WTC11 (cell line): ENCODE results near the gene PACS1. TPM values are rescaled to one million over a fixed set of nuclear protein-coding genes. Genes with fewer than 3 reads are reported as not detected.

Experiments
- ATAC-seq: fragments of 200-7000 bp; cut with Tn5 transposase; 2 replicates; pipeline ENCODE4 v1.10.0; 2021; ENCODE audit warnings: mild to moderate bottlenecking, moderate library complexity
- CTCF ChIA-PET: fragments of 300-600 bp; sonication (Branson Sonifier 250); formaldehyde crosslinking; loops from one replicate; lab custom pipeline; 2021; ENCODE audit warnings: antibody characterized with exemption; lab: Charles Lee
- POLR2A ChIA-PET: fragments of 350-600 bp; sonication (Branson Sonifier 250); formaldehyde crosslinking; loops from one replicate; lab custom pipeline; 2021; ENCODE audit warnings: antibody characterized with exemption; lab: Charles Lee
- DNase-seq: peaks from one replicate; pipeline ENCODE4 v3.0.0; 2021; ENCODE audit warnings: low spot score
- H3K27ac Mint-ChIP-seq: 2 replicates; pipeline ENCODE4 v1.8.0; 2021; ENCODE audit warnings: mixed read lengths
- H3K27me3 Mint-ChIP-seq: 2 replicates; pipeline ENCODE4 v1.8.0; 2021; ENCODE audit warnings: low read depth, mild to moderate bottlenecking, moderate library complexity, mixed read lengths
- H3K36me3 Mint-ChIP-seq: 2 replicates; pipeline ENCODE4 v1.8.0; 2021; ENCODE audit warnings: mixed read lengths
- H3K4me1 Mint-ChIP-seq: 2 replicates; pipeline ENCODE4 v1.8.0; 2022; ENCODE audit warnings: mixed read lengths
- H3K4me3 Mint-ChIP-seq: 2 replicates; pipeline ENCODE4 v1.8.0; 2021; ENCODE audit warnings: mild to moderate bottlenecking, moderate library complexity, mixed read lengths
- H3K9me3 Mint-ChIP-seq: 2 replicates; pipeline ENCODE4 v1.8.0; 2021; ENCODE audit warnings: mixed read lengths
- ATF1 ChIP-seq: sonication (generic); formaldehyde crosslinking; IDR thresholded peaks from 2 replicates; pipeline ENCODE4 v1.8.1; 2023; ENCODE audit warnings: mild to moderate bottlenecking, moderate library complexity, missing genetic modification reagents
- ELF4 ChIP-seq: sonication (generic); formaldehyde crosslinking; IDR thresholded peaks from 2 replicates; pipeline ENCODE4 v1.8.1; 2022; ENCODE audit warnings: low read depth, mild to moderate bottlenecking, moderate library complexity, missing genetic modification reagents
- ESRRA ChIP-seq: sonication (generic); formaldehyde crosslinking; IDR thresholded peaks from 2 replicates; pipeline ENCODE4 v1.8.1; 2022; ENCODE audit warnings: mild to moderate bottlenecking, missing genetic modification reagents, borderline replicate concordance
- FOXJ3 ChIP-seq: sonication (generic); formaldehyde crosslinking; IDR thresholded peaks from 2 replicates; pipeline ENCODE4 v1.9.0; 2021; ENCODE audit warnings: missing genetic modification reagents, mild to moderate bottlenecking, borderline replicate concordance
- FOXP1 ChIP-seq: sonication (generic); formaldehyde crosslinking; IDR thresholded peaks from 2 replicates; pipeline ENCODE4 v1.8.0; 2022; ENCODE audit warnings: missing genetic modification reagents, mild to moderate bottlenecking, moderate library complexity, borderline replicate concordance
- GTF2I ChIP-seq: fragments of 250-450 bp; sonication (Bioruptor Pico); conservative IDR thresholded peaks from 2 replicates; pipeline ENCODE4 v1.4.0; 2021; ENCODE audit warnings: mild to moderate bottlenecking
- NR2C2 ChIP-seq: sonication (generic); formaldehyde crosslinking; IDR thresholded peaks from 2 replicates; pipeline ENCODE4 v1.8.0; 2022; ENCODE audit warnings: mild to moderate bottlenecking, missing genetic modification reagents
- RELA ChIP-seq: sonication (generic); formaldehyde crosslinking; IDR thresholded peaks from 2 replicates; pipeline ENCODE4 v1.8.1; 2022; ENCODE audit warnings: missing genetic modification reagents, mild to moderate bottlenecking, borderline replicate concordance
- TP53 ChIP-seq: sonication (generic); formaldehyde crosslinking; IDR thresholded peaks from 2 replicates; pipeline ENCODE4 v1.8.1; 2023; ENCODE audit warnings: mild to moderate bottlenecking, missing genetic modification reagents
- ZNF138 ChIP-seq: sonication (generic); formaldehyde crosslinking; conservative IDR thresholded peaks from 2 replicates; pipeline ENCODE4 v1.8.1; 2022; ENCODE audit warnings: mild to moderate bottlenecking, moderate library complexity, missing genetic modification reagents
- ZNF219 ChIP-seq: sonication (generic); formaldehyde crosslinking; IDR thresholded peaks from 2 replicates; pipeline ENCODE4 v1.8.0; 2023; ENCODE audit warnings: missing genetic modification reagents, mild to moderate bottlenecking, borderline replicate concordance
- total RNA-seq: library from RNA; stranded (reverse); gene quantifications from 3 replicates; pipeline ENCODE4 v1.2.3, GENCODE V29; 2021
- TF ChIP-seq, protein P1 (sequence below): fragments of 250-450 bp; sonication (Bioruptor Pico); IDR thresholded peaks from 2 replicates; pipeline ENCODE4 v1.9.0; 2021; ENCODE audit warnings: mild to moderate bottlenecking, borderline replicate concordance
- TF ChIP-seq, protein P2 (sequence below): fragments of 250-450 bp; sonication (Bioruptor Pico); IDR thresholded peaks from 2 replicates; pipeline ENCODE4 v1.8.0; 2021; ENCODE audit warnings: mild to moderate bottlenecking
- TF ChIP-seq, protein P3 (sequence below): sonication (generic); formaldehyde crosslinking; IDR thresholded peaks from 2 replicates; pipeline ENCODE4 v1.8.0; 2022; ENCODE audit warnings: mild to moderate bottlenecking, missing genetic modification reagents
- TF ChIP-seq, protein P4 (sequence below): sonication (generic); formaldehyde crosslinking; IDR thresholded peaks from 2 replicates; pipeline ENCODE4 v1.8.0; 2023; ENCODE audit warnings: mild to moderate bottlenecking, missing genetic modification reagents
- TF ChIP-seq, protein P5 (sequence below): sonication (generic); formaldehyde crosslinking; conservative IDR thresholded peaks from 2 replicates; pipeline ENCODE4 v1.8.1; 2022; ENCODE audit warnings: mild to moderate bottlenecking, missing genetic modification reagents

PACS1 gene
- total RNA-seq, 1 experiment from 2014 or later, result 34.8 TPM

DNA sequence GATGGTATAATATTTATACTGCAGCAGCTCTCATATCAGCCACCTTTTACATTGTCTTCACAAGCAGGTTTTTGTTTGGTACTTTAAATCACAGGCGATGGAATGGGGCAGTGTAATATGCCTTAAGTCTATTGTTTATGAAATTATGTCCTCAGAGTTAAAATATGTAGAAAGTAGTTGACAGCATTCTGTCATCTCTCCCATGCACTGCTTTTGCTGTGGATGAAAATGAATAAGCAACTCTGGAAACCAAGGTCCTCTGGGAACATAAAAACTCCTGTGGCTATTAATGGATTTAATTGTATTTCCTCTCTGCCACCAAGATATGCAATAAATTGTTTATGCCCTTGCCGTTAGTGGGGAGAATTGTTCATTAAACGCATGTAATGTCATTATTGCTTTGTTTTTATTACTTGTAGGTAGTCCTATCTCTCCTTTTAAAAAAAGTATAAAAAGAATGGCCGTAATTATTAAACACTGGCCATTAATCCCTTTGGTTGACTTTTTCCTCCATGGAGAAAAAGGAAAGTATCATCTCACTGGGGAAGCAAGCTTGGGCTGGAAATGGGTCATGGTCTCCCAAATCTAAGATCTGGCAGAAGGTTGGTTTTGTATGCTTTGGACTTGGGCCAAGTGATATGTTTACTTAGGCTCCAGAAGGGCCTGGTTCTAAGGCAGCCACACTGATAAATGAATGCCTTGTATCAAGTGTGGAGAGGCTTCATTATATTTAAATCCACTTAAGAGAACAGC, 13.1 kb downstream of the PACS1 start (continued):
- no peak for TF ChIP-seq FOXP1 (CRISPR knock-in tag)

DNA sequence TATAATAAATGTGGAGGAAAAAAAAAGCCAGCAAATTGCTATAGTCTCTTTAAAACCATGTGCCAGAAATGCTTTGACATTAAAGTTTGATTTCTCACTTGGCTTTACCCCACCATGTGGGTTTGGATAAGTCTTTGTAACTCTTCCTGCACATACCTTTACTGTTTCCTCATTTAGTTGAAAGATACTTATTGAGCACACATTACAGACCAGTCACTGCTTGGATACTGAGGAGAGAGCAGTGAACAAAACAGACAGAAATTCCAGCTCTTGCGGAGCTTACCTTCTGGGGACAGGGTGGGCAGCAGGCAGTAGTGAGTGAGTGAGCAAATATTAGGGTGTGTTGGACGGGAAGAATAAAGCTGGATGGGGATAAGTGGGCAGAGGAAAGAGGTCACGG, 13.7 kb downstream of the PACS1 start:
- no peak for ATAC-seq
- Mint-ChIP-seq H3K4me3 (no peak overlapping the region), H3K27ac (peak overlapping the region; percentile 14; the same call in 1 of the 2 replicates), H3K27me3 (no peaks in the 10 kb centered on the region), H3K4me1 (no peaks in the 10 kb centered on the region), H3K9me3 (no peaks in the 10 kb centered on the region), H3K36me3 (no peaks in the 10 kb centered on the region)
- ChIA-PET CTCF (interaction anchor here (1.0 to 1.1 kb wide), 2 partner anchors 139 to 175 kb away, joined by 3 to 4 read pairs; no protein-coding TSS in a partner anchor), POLR2A (interaction anchor here (0.6 kb wide), 1 partner anchor 551 kb away, joined by 5 read pairs; no protein-coding TSS in a partner anchor)
- no peak for TF ChIP-seq FOXP1 (CRISPR knock-in tag)
- TF ChIP-seq ATF1 (CRISPR knock-in tag), result no peak
- TF ChIP-seq FOXJ3, result no peak
- no peak for TF ChIP-seq ELF4
- no peak for TF ChIP-seq TP53 (CRISPR knock-in tag)
- DNase-seq, result no peak

DNA sequence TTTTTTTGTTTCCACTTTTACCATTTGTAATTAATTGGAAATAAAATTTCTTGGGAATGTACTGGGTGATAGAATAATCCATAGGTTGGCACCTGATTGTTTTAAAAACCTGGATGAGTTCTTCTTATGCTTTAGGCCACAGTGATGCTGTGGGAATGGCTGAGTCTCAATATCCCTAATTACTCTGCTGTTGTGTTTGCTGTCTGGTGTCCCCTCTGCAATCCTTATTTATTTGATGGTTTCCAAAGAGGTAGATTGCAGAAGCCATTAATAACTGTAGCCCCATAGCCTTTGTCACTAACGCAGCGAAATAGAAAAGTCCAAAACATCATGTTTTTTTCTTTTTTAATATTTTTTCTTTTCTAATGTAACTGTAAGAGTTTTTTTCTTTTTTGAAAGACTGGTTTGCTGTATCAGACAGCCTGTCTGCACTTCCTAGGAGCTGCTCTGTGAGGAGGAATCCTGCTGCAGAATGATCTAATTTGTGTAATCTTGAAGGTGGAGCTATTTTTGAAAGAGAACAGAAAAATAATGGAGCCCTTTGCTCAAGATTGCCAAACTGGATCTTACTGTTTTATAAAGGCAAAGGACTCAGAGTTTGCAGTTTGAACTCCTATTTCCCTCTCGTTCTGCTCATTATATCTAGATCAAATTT, 14.9 kb downstream of the PACS1 start:
- Mint-ChIP-seq H3K9me3 (no peaks in the 10 kb centered on the region), H3K27ac (no peak overlapping the region)
- TF ChIP-seq, protein P1, sequence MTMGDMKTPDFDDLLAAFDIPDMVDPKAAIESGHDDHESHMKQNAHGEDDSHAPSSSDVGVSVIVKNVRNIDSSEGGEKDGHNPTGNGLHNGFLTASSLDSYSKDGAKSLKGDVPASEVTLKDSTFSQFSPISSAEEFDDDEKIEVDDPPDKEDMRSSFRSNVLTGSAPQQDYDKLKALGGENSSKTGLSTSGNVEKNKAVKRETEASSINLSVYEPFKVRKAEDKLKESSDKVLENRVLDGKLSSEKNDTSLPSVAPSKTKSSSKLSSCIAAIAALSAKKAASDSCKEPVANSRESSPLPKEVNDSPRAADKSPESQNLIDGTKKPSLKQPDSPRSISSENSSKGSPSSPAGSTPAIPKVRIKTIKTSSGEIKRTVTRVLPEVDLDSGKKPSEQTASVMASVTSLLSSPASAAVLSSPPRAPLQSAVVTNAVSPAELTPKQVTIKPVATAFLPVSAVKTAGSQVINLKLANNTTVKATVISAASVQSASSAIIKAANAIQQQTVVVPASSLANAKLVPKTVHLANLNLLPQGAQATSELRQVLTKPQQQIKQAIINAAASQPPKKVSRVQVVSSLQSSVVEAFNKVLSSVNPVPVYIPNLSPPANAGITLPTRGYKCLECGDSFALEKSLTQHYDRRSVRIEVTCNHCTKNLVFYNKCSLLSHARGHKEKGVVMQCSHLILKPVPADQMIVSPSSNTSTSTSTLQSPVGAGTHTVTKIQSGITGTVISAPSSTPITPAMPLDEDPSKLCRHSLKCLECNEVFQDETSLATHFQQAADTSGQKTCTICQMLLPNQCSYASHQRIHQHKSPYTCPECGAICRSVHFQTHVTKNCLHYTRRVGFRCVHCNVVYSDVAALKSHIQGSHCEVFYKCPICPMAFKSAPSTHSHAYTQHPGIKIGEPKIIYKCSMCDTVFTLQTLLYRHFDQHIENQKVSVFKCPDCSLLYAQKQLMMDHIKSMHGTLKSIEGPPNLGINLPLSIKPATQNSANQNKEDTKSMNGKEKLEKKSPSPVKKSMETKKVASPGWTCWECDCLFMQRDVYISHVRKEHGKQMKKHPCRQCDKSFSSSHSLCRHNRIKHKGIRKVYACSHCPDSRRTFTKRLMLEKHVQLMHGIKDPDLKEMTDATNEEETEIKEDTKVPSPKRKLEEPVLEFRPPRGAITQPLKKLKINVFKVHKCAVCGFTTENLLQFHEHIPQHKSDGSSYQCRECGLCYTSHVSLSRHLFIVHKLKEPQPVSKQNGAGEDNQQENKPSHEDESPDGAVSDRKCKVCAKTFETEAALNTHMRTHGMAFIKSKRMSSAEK, result no peak
- TF ChIP-seq, protein P2, sequence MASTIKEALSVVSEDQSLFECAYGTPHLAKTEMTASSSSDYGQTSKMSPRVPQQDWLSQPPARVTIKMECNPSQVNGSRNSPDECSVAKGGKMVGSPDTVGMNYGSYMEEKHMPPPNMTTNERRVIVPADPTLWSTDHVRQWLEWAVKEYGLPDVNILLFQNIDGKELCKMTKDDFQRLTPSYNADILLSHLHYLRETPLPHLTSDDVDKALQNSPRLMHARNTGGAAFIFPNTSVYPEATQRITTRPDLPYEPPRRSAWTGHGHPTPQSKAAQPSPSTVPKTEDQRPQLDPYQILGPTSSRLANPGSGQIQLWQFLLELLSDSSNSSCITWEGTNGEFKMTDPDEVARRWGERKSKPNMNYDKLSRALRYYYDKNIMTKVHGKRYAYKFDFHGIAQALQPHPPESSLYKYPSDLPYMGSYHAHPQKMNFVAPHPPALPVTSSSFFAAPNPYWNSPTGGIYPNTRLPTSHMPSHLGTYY (CRISPR knock-in tag), result no peak
- no peak for TF ChIP-seq FOXJ3
- no peak for TF ChIP-seq FOXP1 (CRISPR knock-in tag)
- TF ChIP-seq, protein P3, sequence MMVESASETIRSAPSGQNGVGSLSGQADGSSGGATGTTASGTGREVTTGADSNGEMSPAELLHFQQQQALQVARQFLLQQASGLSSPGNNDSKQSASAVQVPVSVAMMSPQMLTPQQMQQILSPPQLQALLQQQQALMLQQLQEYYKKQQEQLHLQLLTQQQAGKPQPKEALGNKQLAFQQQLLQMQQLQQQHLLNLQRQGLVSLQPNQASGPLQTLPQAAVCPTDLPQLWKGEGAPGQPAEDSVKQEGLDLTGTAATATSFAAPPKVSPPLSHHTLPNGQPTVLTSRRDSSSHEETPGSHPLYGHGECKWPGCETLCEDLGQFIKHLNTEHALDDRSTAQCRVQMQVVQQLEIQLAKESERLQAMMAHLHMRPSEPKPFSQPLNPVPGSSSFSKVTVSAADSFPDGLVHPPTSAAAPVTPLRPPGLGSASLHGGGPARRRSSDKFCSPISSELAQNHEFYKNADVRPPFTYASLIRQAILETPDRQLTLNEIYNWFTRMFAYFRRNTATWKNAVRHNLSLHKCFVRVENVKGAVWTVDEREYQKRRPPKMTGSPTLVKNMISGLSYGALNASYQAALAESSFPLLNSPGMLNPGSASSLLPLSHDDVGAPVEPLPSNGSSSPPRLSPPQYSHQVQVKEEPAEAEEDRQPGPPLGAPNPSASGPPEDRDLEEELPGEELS (CRISPR knock-in tag), result no peak
- TF ChIP-seq, protein P4, sequence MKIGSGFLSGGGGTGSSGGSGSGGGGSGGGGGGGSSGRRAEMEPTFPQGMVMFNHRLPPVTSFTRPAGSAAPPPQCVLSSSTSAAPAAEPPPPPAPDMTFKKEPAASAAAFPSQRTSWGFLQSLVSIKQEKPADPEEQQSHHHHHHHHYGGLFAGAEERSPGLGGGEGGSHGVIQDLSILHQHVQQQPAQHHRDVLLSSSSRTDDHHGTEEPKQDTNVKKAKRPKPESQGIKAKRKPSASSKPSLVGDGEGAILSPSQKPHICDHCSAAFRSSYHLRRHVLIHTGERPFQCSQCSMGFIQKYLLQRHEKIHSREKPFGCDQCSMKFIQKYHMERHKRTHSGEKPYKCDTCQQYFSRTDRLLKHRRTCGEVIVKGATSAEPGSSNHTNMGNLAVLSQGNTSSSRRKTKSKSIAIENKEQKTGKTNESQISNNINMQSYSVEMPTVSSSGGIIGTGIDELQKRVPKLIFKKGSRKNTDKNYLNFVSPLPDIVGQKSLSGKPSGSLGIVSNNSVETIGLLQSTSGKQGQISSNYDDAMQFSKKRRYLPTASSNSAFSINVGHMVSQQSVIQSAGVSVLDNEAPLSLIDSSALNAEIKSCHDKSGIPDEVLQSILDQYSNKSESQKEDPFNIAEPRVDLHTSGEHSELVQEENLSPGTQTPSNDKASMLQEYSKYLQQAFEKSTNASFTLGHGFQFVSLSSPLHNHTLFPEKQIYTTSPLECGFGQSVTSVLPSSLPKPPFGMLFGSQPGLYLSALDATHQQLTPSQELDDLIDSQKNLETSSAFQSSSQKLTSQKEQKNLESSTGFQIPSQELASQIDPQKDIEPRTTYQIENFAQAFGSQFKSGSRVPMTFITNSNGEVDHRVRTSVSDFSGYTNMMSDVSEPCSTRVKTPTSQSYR (CRISPR knock-in tag), result no peak
- no peak for TF ChIP-seq ZNF138 (CRISPR knock-in tag)
- TF ChIP-seq, protein P5, sequence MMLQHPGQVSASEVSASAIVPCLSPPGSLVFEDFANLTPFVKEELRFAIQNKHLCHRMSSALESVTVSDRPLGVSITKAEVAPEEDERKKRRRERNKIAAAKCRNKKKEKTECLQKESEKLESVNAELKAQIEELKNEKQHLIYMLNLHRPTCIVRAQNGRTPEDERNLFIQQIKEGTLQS (CRISPR knock-in tag), result no peak
- no peak for TF ChIP-seq ELF4
- TF ChIP-seq ESRRA (CRISPR knock-in tag), result no peak
- TF ChIP-seq GTF2I, result no peak
- no peak for TF ChIP-seq ZNF219 (CRISPR knock-in tag)
- no peak for TF ChIP-seq NR2C2 (CRISPR knock-in tag)
- no peak for TF ChIP-seq RELA (CRISPR knock-in tag)
- TF ChIP-seq, all 79 proteins: peak for 0
- Mint-ChIP-seq H3K27me3 (no peaks in the 10 kb centered on the region), H3K4me1 (no peaks in the 10 kb centered on the region), H3K4me3 (no peak overlapping the region), H3K36me3 (no peaks in the 10 kb centered on the region)
- POLR2A ChIA-PET, result no interaction called here
- CTCF ChIA-PET, result interaction anchor here (1.0 kb wide), 1 partner anchor 40 kb away, joined by 4 read pairs; no protein-coding TSS in a partner anchor
- no peak for DNase-seq
- ATAC-seq, result no peak
